Astrocyte (in vitro differentiated cells and primary cell): ENCODE data around the gene AMH. TPM values are rescaled to one million over a fixed set of nuclear protein-coding genes. Genes with fewer than 3 reads are reported as not detected.

ENCODE experiments used
- DNase-seq: peaks from one replicate; pipeline ENCODE4 v3.0.0-alpha.2; 2010; ENCODE audit warnings: low read depth
- FAIRE-seq: peaks from 2 replicates; lab custom pipeline; 2011; peaks lifted over from hg19 to GRCh38; lab: Jason Lieb, UNC
- H2AFZ ChIP-seq: 2 replicates; pipeline ENCODE4 v1.6.0; 2012; ENCODE audit warnings: low read depth, low read length, inconsistent platforms
- H3K27ac ChIP-seq: 2 replicates; pipeline ENCODE4 v1.5.1; 2011; ENCODE audit warnings: low read depth, low read length, inconsistent platforms
- H3K27me3 ChIP-seq: 2 replicates; pipeline ENCODE4 v1.6.0; 2011; ENCODE audit warnings: low read length, inconsistent platforms; ENCODE audit not compliant: insufficient read depth
- H3K36me3 ChIP-seq: 2 replicates; pipeline ENCODE4 v1.5.1; 2011; ENCODE audit warnings: low read length, inconsistent platforms; ENCODE audit not compliant: insufficient read depth
- H3K4me1 ChIP-seq: 2 replicates; pipeline ENCODE4 v1.5.1; 2011; ENCODE audit warnings: low read length, inconsistent platforms; ENCODE audit not compliant: insufficient read depth
- H3K4me2 ChIP-seq: 2 replicates; pipeline ENCODE4 v1.6.0; 2012; ENCODE audit warnings: low read length, inconsistent platforms
- H3K4me3 ChIP-seq: 2 replicates; pipeline ENCODE4 v1.5.1; 2011; ENCODE audit warnings: low read depth, mild to moderate bottlenecking, low read length, inconsistent platforms; ENCODE audit not compliant: insufficient read depth
- H3K79me2 ChIP-seq: 2 replicates; pipeline ENCODE4 v1.6.0; 2012; ENCODE audit warnings: mild to moderate bottlenecking, low read length, inconsistent platforms; ENCODE audit not compliant: insufficient read depth
- H3K9ac ChIP-seq: 2 replicates; pipeline ENCODE4 v1.6.0; 2012; ENCODE audit warnings: mild to moderate bottlenecking, low read length, inconsistent platforms
- H3K9me3 ChIP-seq: 2 replicates; pipeline ENCODE4 v1.5.1; 2012; ENCODE audit warnings: low read depth, mild to moderate bottlenecking, low read length, inconsistent platforms; ENCODE audit not compliant: insufficient read depth
- H4K20me1 ChIP-seq: 2 replicates; pipeline ENCODE4 v1.6.0; 2012; ENCODE audit warnings: low read length, inconsistent platforms; ENCODE audit not compliant: insufficient read depth
- H3K27ac Mint-ChIP-seq: one replicate; pipeline ENCODE4 v1.8.0; 2021; ENCODE audit warnings: mild to moderate bottlenecking, mixed read lengths; ENCODE audit not compliant: unreplicated experiment
- H3K27me3 Mint-ChIP-seq: one replicate; pipeline ENCODE4 v1.8.0; 2021; ENCODE audit warnings: low read depth, mixed read lengths; ENCODE audit not compliant: unreplicated experiment
- H3K36me3 Mint-ChIP-seq: one replicate; pipeline ENCODE4 v1.8.0; 2021; ENCODE audit warnings: low read depth, mixed read lengths; ENCODE audit not compliant: unreplicated experiment
- H3K4me1 Mint-ChIP-seq: one replicate; pipeline ENCODE4 v1.8.0; 2021; ENCODE audit warnings: low read depth, mixed read lengths; ENCODE audit not compliant: unreplicated experiment
- H3K4me3 Mint-ChIP-seq: one replicate; pipeline ENCODE4 v1.8.0; 2021; ENCODE audit warnings: mild to moderate bottlenecking, moderate library complexity, mixed read lengths; ENCODE audit not compliant: unreplicated experiment
- H3K9me3 Mint-ChIP-seq: one replicate; pipeline ENCODE4 v1.8.0; 2021; ENCODE audit warnings: mild to moderate bottlenecking, mixed read lengths; ENCODE audit not compliant: unreplicated experiment
- EZH2 ChIP-seq: IDR thresholded peaks from 2 replicates; pipeline ENCODE4 v1.6.1; 2012; ENCODE audit warnings: mild to moderate bottlenecking, low read length, inconsistent platforms; ENCODE audit not compliant: insufficient read depth
- total RNA-seq: library from RNA; stranded (reverse); gene quantifications from 2 replicates; pipeline ENCODE4 v1.2.1, GENCODE V29; 2021
- TF ChIP-seq, protein P1 (sequence below): IDR thresholded peaks from 2 replicates; pipeline ENCODE4 v1.5.1; 2011; ENCODE audit warnings: low read depth, mild to moderate bottlenecking, inconsistent platforms, low read length, moderate library complexity; ENCODE audit not compliant: insufficient read depth

The AMH gene
- total RNA-seq, 1 donor from 2014 or later: 4.6 TPM

DNA sequence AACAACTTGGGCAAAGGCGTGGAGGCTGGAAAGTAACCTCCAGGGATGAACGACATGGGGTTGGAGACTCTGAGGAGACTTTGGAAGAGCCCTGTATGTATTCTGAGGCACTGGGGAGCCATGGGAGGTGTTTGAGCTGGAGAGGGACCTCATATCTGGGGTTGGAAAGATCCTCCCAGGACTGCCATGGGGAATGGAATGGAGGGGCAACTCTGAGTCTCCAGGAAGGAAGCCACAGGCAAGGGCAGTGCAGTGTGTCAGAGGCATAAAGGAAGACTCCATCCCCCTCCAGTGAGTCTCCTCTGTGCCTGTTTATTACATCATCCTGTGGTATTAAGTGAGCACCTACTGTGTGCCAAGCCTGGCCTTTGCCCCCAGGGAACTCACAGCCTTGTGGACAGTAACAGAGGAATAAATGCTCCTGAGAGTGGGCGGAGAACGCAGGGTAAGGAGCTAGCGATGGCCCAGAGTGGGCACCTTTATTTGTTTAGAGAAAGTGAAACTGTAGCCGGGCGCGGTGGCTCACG, 25.1 kb downstream of the AMH start:
- peaks cover 3% of the 10 kb centered on the region for H3K36me3 ChIP-seq
- peaks cover 25% of the 10 kb centered on the region for H3K4me1 ChIP-seq
- DNase-seq (no peak), FAIRE-seq (no peak)
- H3K27ac Mint-ChIP-seq: peak overlapping the region; percentile 87
- H3K27me3 ChIP-seq: no peaks in the 10 kb centered on the region
- no peak overlapping the region for H3K27ac ChIP-seq
- peaks cover 63% of the 10 kb centered on the region for H3K79me2 ChIP-seq
- no peak overlapping the region for H2AFZ ChIP-seq
- H3K9ac ChIP-seq: peak overlapping the region; percentile 48
- H3K9me3 Mint-ChIP-seq: no peaks in the 10 kb centered on the region
- no peaks in the 10 kb centered on the region for H3K27me3 Mint-ChIP-seq
- TF ChIP-seq EZH2: no peak
- peak overlapping the region; percentile 16 for H3K4me3 ChIP-seq
- peak overlapping the region; percentile 75 for H3K4me3 Mint-ChIP-seq
- peak overlapping the region; percentile 96 for H3K4me2 ChIP-seq
- H4K20me1 ChIP-seq: peaks cover 71% of the 10 kb centered on the region
- peaks cover 16% of the 10 kb centered on the region for H3K36me3 Mint-ChIP-seq
- H3K9me3 ChIP-seq: no peaks in the 10 kb centered on the region
- peaks cover 14% of the 10 kb centered on the region for H3K4me1 Mint-ChIP-seq

DNA sequence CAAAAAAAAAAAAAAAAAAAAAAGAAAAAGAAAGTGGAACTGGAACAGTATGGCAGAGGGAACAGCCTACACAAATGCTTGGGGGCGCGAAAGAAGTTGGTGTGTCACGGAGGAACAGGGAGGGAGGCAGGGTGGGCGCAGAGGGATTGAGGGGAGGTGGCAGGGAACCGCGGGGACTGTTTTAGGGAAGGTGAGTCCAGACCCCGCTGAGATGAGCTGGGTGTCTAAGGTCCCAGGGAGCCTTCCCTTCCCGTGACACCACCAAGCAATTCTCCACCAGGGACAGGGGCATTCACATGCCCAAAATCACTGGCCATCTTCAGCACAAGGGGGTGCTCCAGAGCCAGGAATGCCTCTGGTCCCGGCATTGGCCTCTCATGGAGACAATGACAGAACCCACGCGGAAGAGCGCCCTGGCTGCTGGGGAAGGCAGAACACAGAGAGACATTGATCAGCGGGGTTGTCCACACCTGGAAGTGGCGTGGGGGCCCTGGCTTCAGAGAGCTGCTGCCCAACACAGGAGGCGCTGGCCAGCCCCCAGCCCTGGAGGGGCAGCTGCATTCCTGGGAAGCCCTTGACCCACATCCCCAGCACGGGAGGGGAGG, 25.9 kb downstream of the AMH start:
- no peak overlapping the region for H3K4me2 ChIP-seq
- peaks cover 25% of the 10 kb centered on the region for H3K4me1 ChIP-seq
- H3K36me3 ChIP-seq: peaks cover 3% of the 10 kb centered on the region
- no peak overlapping the region for H3K27ac ChIP-seq
- Mint-ChIP-seq H3K4me1 (peaks cover 14% of the 10 kb centered on the region), H3K36me3 (peaks cover 15% of the 10 kb centered on the region), H3K4me3 (peak overlapping the region; percentile 75), H3K9me3 (no peaks in the 10 kb centered on the region), H3K27me3 (no peaks in the 10 kb centered on the region), H3K27ac (peak overlapping the region; percentile 77)
- TF ChIP-seq EZH2: no peak
- TF ChIP-seq, protein P1, sequence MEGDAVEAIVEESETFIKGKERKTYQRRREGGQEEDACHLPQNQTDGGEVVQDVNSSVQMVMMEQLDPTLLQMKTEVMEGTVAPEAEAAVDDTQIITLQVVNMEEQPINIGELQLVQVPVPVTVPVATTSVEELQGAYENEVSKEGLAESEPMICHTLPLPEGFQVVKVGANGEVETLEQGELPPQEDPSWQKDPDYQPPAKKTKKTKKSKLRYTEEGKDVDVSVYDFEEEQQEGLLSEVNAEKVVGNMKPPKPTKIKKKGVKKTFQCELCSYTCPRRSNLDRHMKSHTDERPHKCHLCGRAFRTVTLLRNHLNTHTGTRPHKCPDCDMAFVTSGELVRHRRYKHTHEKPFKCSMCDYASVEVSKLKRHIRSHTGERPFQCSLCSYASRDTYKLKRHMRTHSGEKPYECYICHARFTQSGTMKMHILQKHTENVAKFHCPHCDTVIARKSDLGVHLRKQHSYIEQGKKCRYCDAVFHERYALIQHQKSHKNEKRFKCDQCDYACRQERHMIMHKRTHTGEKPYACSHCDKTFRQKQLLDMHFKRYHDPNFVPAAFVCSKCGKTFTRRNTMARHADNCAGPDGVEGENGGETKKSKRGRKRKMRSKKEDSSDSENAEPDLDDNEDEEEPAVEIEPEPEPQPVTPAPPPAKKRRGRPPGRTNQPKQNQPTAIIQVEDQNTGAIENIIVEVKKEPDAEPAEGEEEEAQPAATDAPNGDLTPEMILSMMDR: peak; percentile 52
- no peaks in the 10 kb centered on the region for H3K9me3 ChIP-seq
- no peak overlapping the region for H2AFZ ChIP-seq
- peaks cover 55% of the 10 kb centered on the region for H3K79me2 ChIP-seq
- no peaks in the 10 kb centered on the region for H3K27me3 ChIP-seq
- peak overlapping the region; percentile 10 for H3K9ac ChIP-seq
- DNase-seq: peak; percentile 37
- H4K20me1 ChIP-seq: peaks cover 64% of the 10 kb centered on the region
- FAIRE-seq: no peak
- no peak overlapping the region for H3K4me3 ChIP-seq

DNA sequence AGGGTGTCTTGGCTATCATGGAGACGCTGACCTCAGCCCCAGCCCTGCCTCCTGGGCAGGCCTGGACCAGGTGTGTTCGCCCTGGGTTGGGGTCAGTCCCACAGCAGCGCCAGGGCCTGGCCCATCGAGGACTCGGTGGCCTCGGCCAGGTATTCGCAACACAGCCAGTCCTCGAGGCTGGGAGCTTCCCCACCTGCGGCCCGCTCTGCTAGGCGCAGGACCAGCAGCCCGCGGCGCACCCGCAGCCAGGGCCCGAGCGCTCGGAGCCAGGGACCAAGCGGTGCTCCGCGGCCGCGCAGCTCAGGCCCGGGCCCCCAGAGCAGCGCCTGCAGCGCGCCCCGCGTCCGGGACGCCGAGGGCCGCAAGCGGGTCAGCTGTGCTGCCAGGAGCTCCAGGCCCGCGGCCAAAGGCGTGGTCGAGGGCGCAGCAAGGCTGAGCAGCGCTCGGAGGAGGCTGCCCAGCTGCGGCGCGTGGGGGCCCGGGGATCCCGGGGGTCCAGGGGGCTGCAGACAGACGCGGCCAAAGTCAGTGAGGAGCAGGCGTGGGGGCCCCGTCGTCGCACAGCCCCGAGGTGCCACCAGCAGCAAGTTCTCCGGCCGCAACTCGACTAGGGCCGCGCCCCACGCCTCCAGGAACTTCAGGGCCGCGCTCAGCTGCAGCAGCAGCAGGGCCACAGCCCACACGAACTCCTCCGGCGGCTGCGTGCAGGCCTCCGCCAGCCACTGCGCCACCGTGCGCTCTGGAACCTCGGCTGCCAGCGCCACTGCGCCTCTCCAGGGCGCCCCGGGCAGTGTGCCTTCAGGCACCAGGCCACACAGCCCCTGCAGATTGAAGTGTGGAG, 26.7 kb downstream of the AMH start:
- H3K27me3 ChIP-seq: no peaks in the 10 kb centered on the region
- no peak for TF ChIP-seq EZH2
- TF ChIP-seq, protein P1: no peak
- peaks cover 25% of the 10 kb centered on the region for H3K4me1 ChIP-seq
- H3K4me2 ChIP-seq: no peak overlapping the region
- Mint-ChIP-seq H3K4me1 (peaks cover 14% of the 10 kb centered on the region), H3K27me3 (no peaks in the 10 kb centered on the region), H3K36me3 (peaks cover 14% of the 10 kb centered on the region), H3K9me3 (no peaks in the 10 kb centered on the region), H3K27ac (no peak overlapping the region), H3K4me3 (no peak overlapping the region)
- peak overlapping the region; percentile 10 for H3K9ac ChIP-seq
- no peak overlapping the region for H3K4me3 ChIP-seq
- DNase-seq (no peak), FAIRE-seq (no peak)
- H3K79me2 ChIP-seq: peaks cover 48% of the 10 kb centered on the region
- H2AFZ ChIP-seq: no peak overlapping the region
- no peaks in the 10 kb centered on the region for H3K9me3 ChIP-seq
- no peak overlapping the region for H3K27ac ChIP-seq
- peaks cover 3% of the 10 kb centered on the region for H3K36me3 ChIP-seq
- H4K20me1 ChIP-seq: peaks cover 58% of the 10 kb centered on the region
